ENCODE measurements around the gene RABGEF1. TPM values are rescaled to one million over a fixed set of nuclear protein-coding genes. Genes with fewer than 3 reads are reported as not detected.

The RABGEF1 gene
- polyA plus RNA-seq, 1 of the 3 experiments (the other 2 are of a cell fraction) = 25.6 TPM

GRCh38 chr7:66860767-66861166, 120.2 kb downstream of the RABGEF1 start:
- Histone ChIP-seq H3K4me3 (ENCODE audit: low read depth in 2 of 2, low read length in 1 of 2) (no peak overlapping the region), H3K36me3 (replicated peaks in 1 of 2; ENCODE audit: control insufficient read depth in 1 of 2, insufficient read depth in 2 of 2, low read length in 1 of 2) (peaks cover 23 to 37% of the 10 kb centered on the region in 2 experiments), H3K4me1 (ENCODE audit: control insufficient read depth in 1 of 2, insufficient read depth in 2 of 2, low read depth in 1 of 2, low read length in 1 of 2) (no peaks in the 10 kb centered on the region), H2AFZ (ENCODE audit: low read depth) (no peak overlapping the region), H3F3A (replicated peaks; ENCODE audit: insufficient read depth) (peaks cover 4% of the 10 kb centered on the region), H3K27me3 (ENCODE audit: insufficient read depth) (no peaks in the 10 kb centered on the region), H3K27ac (ENCODE audit: low read depth in 2 of 2, low read length in 1 of 2) (no peak overlapping the region), H3K9me2 (no peaks in the 10 kb centered on the region), H3K9ac (no peak overlapping the region), H3K4me2 (no peak overlapping the region), H3K9me3 (no peaks in the 10 kb centered on the region), H3K79me2 (ENCODE audit: insufficient read depth) (no peaks in the 10 kb centered on the region), H4K20me1 (ENCODE audit: insufficient read depth) (no peaks in the 10 kb centered on the region)
- no peak for TF ChIP-seq ELF1 (IDR thresholded peaks at IDR 0.05)
- no peak for TF ChIP-seq TEAD4 (IDR thresholded peaks at IDR 0.05; ENCODE audit: borderline replicate concordance, insufficient read depth)
- POLR2A ChIA-PET = no interaction called here
- WGBS (ENCODE audit: low lambda C conversion rate) = 96% methylated on average over 3 of the region's 3 CpGs
- CTCF ChIA-PET = no interaction called here
- no peak for DNase-seq

Small RNA genes within 50 kb of the gene (small RNA-seq; reads per million reads assigned to genes)
- gene AC027644.2 = 0 to 0.43 (median 0) reads per million in 7 experiments

Other genes with a start within 250 kb of the RABGEF1 start
- gene KCTD7, start 111.9 kb upstream of the RABGEF1 start, polyA plus RNA-seq (2012; rRNA removed) = 19.5 and 27.4 TPM in 2 replicates
- 146 and 185 TPM in 2 replicates for gene TMEM248, start 180.5 kb downstream of the RABGEF1 start, polyA plus RNA-seq (2012; rRNA removed)